ENCODE results near the gene CA14. TPM values are rescaled to one million over a fixed set of nuclear protein-coding genes. Genes with fewer than 3 reads are reported as not detected.
"Not testable (repeated sequence)": the region's sequence is repeated elsewhere in the genome, so short reads cannot be mapped to it uniquely, and the experiment has no call there.

Gene CA14
- total and polyA plus RNA-seq, 9 of the 15 experiments (the other 6 are each of a cell fraction or from before 2014, with no cell fraction given): 0.13 to 0.57 (median 0.26) TPM; not detected in 1

GRCh38 chr1:150236614-150237100 is 20.9 kb upstream of the CA14 start (continued):
- TF ChIP-seq RCOR1 (IDR thresholded peaks at IDR 0.05; ENCODE audit: borderline replicate concordance in 1 of 2, low read depth in 2 of 2, low read length in 2 of 2): peak in 1 of 2 experiments; percentile 59; a peak in 1 of 4 replicates
- 0 out of 2 replicates have a peak, but pooled peaks have one; percentile 2 for TF ChIP-seq ZEB2 (IDR thresholded peaks at IDR 0.05)
- TF ChIP-seq, protein P1, sequence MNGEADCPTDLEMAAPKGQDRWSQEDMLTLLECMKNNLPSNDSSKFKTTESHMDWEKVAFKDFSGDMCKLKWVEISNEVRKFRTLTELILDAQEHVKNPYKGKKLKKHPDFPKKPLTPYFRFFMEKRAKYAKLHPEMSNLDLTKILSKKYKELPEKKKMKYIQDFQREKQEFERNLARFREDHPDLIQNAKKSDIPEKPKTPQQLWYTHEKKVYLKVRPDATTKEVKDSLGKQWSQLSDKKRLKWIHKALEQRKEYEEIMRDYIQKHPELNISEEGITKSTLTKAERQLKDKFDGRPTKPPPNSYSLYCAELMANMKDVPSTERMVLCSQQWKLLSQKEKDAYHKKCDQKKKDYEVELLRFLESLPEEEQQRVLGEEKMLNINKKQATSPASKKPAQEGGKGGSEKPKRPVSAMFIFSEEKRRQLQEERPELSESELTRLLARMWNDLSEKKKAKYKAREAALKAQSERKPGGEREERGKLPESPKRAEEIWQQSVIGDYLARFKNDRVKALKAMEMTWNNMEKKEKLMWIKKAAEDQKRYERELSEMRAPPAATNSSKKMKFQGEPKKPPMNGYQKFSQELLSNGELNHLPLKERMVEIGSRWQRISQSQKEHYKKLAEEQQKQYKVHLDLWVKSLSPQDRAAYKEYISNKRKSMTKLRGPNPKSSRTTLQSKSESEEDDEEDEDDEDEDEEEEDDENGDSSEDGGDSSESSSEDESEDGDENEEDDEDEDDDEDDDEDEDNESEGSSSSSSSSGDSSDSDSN (IDR thresholded peaks at IDR 0.05; ENCODE audit: borderline replicate concordance in 1 of 2, low read depth in 2 of 2, low read length in 2 of 2): 0 out of 4 replicates have a peak, but pooled peaks of 1 of the 2 experiments have one; percentile 46
- TF ChIP-seq ZNF398 (CRISPR knock-in tag; IDR thresholded peaks at IDR 0.05): no peak
- TF ChIP-seq NR0B1 (IDR thresholded peaks at IDR 0.05; ENCODE audit: partially characterized antibody): no peak
- TF ChIP-seq, protein P2, sequence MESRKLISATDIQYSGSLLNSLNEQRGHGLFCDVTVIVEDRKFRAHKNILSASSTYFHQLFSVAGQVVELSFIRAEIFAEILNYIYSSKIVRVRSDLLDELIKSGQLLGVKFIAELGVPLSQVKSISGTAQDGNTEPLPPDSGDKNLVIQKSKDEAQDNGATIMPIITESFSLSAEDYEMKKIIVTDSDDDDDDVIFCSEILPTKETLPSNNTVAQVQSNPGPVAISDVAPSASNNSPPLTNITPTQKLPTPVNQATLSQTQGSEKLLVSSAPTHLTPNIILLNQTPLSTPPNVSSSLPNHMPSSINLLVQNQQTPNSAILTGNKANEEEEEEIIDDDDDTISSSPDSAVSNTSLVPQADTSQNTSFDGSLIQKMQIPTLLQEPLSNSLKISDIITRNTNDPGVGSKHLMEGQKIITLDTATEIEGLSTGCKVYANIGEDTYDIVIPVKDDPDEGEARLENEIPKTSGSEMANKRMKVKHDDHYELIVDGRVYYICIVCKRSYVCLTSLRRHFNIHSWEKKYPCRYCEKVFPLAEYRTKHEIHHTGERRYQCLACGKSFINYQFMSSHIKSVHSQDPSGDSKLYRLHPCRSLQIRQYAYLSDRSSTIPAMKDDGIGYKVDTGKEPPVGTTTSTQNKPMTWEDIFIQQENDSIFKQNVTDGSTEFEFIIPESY (CRISPR knock-in tag; IDR thresholded peaks at IDR 0.05): peak; percentile 37; the same call in 1 of the 2 replicates
- peak in 1 of 2 experiments; percentile 18; a peak in 1 of 4 replicates for TF ChIP-seq ARNT (IDR thresholded peaks at IDR 0.05)

GRCh38 chr1:150237176-150237575 is 20.4 kb upstream of the CA14 start:
- H3K9me3 ChIP-seq (replicated peaks; ENCODE audit: control insufficient read depth, insufficient read depth, low read depth, low read length); CTCF ChIA-PET (ENCODE audit: low intra/inter-chr PET ratio); H3K9ac ChIP-seq (ENCODE audit: insufficient read depth in 1 of 2, low read depth in 2 of 2, low read length in 2 of 2); BruUV-seq (replicated peaks); DNase-seq (ENCODE audit: extremely low read depth in 1 of 4, low spot score in 3 of 4); ATAC-seq; H3K9me1 ChIP-seq (ENCODE audit: control insufficient read depth, insufficient read depth, low read length); H4K20me1 ChIP-seq (replicated peaks; ENCODE audit: control insufficient read depth, insufficient read depth, low read length); H2AFZ ChIP-seq (ENCODE audit: low read depth, low read length); H3K4me3 ChIP-seq; H3K36me3 ChIP-seq (ENCODE audit: control insufficient read depth, insufficient read depth, low read length); intact Hi-C loops (cut with micrococcal nuclease); H3K27ac ChIP-seq (ENCODE audit: extremely low read depth, low read depth, low read length); FAIRE-seq; in situ Hi-C loops (cut with MboI); H3K27me3 ChIP-seq (ENCODE audit: control insufficient read depth in 2 of 2, insufficient read depth in 2 of 2, low read length in 2 of 2): not testable (repeated sequence)
- Histone ChIP-seq H3K4me1 (replicated peaks in 1 of 2; ENCODE audit: control insufficient read depth in 2 of 2, insufficient read depth in 2 of 2, low read length in 2 of 2) (peaks cover 13 to 16% of the 10 kb centered on the region in 2 experiments; a peak in 4 of 5 replicates), H3K4me2 (ENCODE audit: insufficient read depth, low read length) (peak overlapping the region; percentile 89; the same call in 1 of the 2 replicates), H3K79me2 (ENCODE audit: control insufficient read depth, insufficient read depth, low read length) (peaks cover 45% of the 10 kb centered on the region)
- POLR2A ChIA-PET: interaction anchor here (0.6 to 1.0 kb wide), 3 partner anchors 10 to 73 kb away, joined by 3 read pairs; no protein-coding TSS in a partner anchor
- 93% methylated on average over 13 of the region's 13 CpGs for WGBS (ENCODE audit: insufficient coverage, low coverage, missing lambda C conversion rate)

All from K562 (cell line).